ENCODE data around the gene TLCD2.
"Not testable (repeated sequence)": the region's sequence is repeated elsewhere in the genome, so short reads cannot be mapped to it uniquely, and the experiment has no call there.

TLCD2 gene

GRCh38 chr17:1713878-1714426, 3.8 kb upstream of the TLCD2 start:
- in situ Hi-C loops (cut with MboI; ENCODE audit: low pct_unique_long_range_greater_than_20kb, low sequenced_read_pairs, unreplicated experiment), result loop anchor here (25.0 kb wide), 1 partner anchor 323 kb away; the partner anchor contains the start of genes DPH1, OVCA2 and RTN4RL1
- TF ChIP-seq CTCF (IDR thresholded peaks at IDR 0.05; ENCODE audit: extremely low read depth, insufficient read depth, missing control alignments), result peak; percentile 57
- DNase-seq (ENCODE audit: low spot score), result no peak

GRCh38 chr17:1713160-1713877, 3.1 kb upstream of the TLCD2 start:
- no peak for DNase-seq (ENCODE audit: low spot score)
- no peak for TF ChIP-seq CTCF (IDR thresholded peaks at IDR 0.05; ENCODE audit: extremely low read depth, insufficient read depth, missing control alignments)
- in situ Hi-C loops (cut with MboI; ENCODE audit: low pct_unique_long_range_greater_than_20kb, low sequenced_read_pairs, unreplicated experiment), result loop anchor here (25.0 kb wide), 1 partner anchor 324 kb away; the partner anchor contains the start of genes DPH1, OVCA2 and RTN4RL1

- in situ Hi-C loops (cut with MboI; ENCODE audit: low pct_unique_long_range_greater_than_20kb, low sequenced_read_pairs, unreplicated experiment), result loop anchor here (25.0 kb wide), 1 partner anchor 325 kb away; the partner anchor contains the start of genes DPH1, OVCA2 and RTN4RL1
- DNase-seq (ENCODE audit: low spot score), result no peak
- no peak for TF ChIP-seq CTCF (IDR thresholded peaks at IDR 0.05; ENCODE audit: extremely low read depth, insufficient read depth, missing control alignments)
These were observed 2.1 kb upstream of the TLCD2 start for GRCh38 chr17:1712271-1712670.

- TF ChIP-seq CTCF (IDR thresholded peaks at IDR 0.05; ENCODE audit: extremely low read depth, insufficient read depth, missing control alignments), result no peak
- no peak for DNase-seq (ENCODE audit: low spot score)
- in situ Hi-C loops (cut with MboI; ENCODE audit: low pct_unique_long_range_greater_than_20kb, low sequenced_read_pairs, unreplicated experiment), result loop anchor here (25.0 kb wide), 1 partner anchor 325 kb away; the partner anchor contains the start of genes DPH1, OVCA2 and RTN4RL1
These were observed 1.6 kb upstream of the TLCD2 start for GRCh38 chr17:1711804-1712203.

- no peak for TF ChIP-seq CTCF (IDR thresholded peaks at IDR 0.05; ENCODE audit: extremely low read depth, insufficient read depth, missing control alignments)
- in situ Hi-C loops (cut with MboI; ENCODE audit: low pct_unique_long_range_greater_than_20kb, low sequenced_read_pairs, unreplicated experiment), result loop anchor here (25.0 kb wide), 1 partner anchor 326 kb away; the partner anchor contains the start of genes DPH1, OVCA2 and RTN4RL1
- no peak for DNase-seq (ENCODE audit: low spot score)
These were observed 803 bp upstream of the TLCD2 start for GRCh38 chr17:1710807-1711553.

GRCh38 chr17:1709403-1709951, 700 bp downstream of the TLCD2 start:
- DNase-seq (ENCODE audit: low spot score), result no peak
- in situ Hi-C loops (cut with MboI; ENCODE audit: low pct_unique_long_range_greater_than_20kb, low sequenced_read_pairs, unreplicated experiment), result loop anchor here (25.0 kb wide), 1 partner anchor 328 kb away; the partner anchor contains the start of genes DPH1, OVCA2 and RTN4RL1
- no peak for TF ChIP-seq CTCF (IDR thresholded peaks at IDR 0.05; ENCODE audit: extremely low read depth, insufficient read depth, missing control alignments)

GRCh38 chr17:1708791-1709346, 1.3 kb downstream of the TLCD2 start:
- in situ Hi-C loops (cut with MboI; ENCODE audit: low pct_unique_long_range_greater_than_20kb, low sequenced_read_pairs, unreplicated experiment), result loop anchor here (25.0 kb wide), 1 partner anchor 328 kb away; the partner anchor contains the start of genes DPH1, OVCA2 and RTN4RL1
- not testable (repeated sequence) for DNase-seq (ENCODE audit: low spot score)

Measured in GM13977 (cell line).